Endothelial cell (in vitro differentiated cells): ENCODE results near the gene NR1H4. TPM values are rescaled to one million over a fixed set of nuclear protein-coding genes. Genes with fewer than 3 reads are reported as not detected.

ENCODE experiments used
- DNase-seq: peaks from one replicate; pipeline ENCODE4 v3.0.0; 2021; ENCODE audit warnings: low spot score
- H3K27ac Mint-ChIP-seq: one replicate; pipeline ENCODE4 v1.8.0; 2021; ENCODE audit warnings: mixed read lengths, inconsistent platforms; ENCODE audit not compliant: unreplicated experiment
- H3K27me3 Mint-ChIP-seq: one replicate; pipeline ENCODE4 v1.8.0; 2021; ENCODE audit warnings: mild to moderate bottlenecking, moderate library complexity, mixed read lengths, inconsistent platforms; ENCODE audit not compliant: unreplicated experiment
- H3K36me3 Mint-ChIP-seq: one replicate; pipeline ENCODE4 v1.8.0; 2021; ENCODE audit warnings: mild to moderate bottlenecking, low read depth, mixed read lengths, inconsistent platforms; ENCODE audit not compliant: unreplicated experiment
- H3K4me1 Mint-ChIP-seq: one replicate; pipeline ENCODE4 v1.8.0; 2021; ENCODE audit warnings: mild to moderate bottlenecking, mixed read lengths, inconsistent platforms; ENCODE audit not compliant: unreplicated experiment
- H3K4me3 Mint-ChIP-seq: one replicate; pipeline ENCODE4 v1.8.0; 2021; ENCODE audit warnings: mild to moderate bottlenecking, mixed read lengths, inconsistent platforms; ENCODE audit not compliant: unreplicated experiment
- H3K9me3 Mint-ChIP-seq: one replicate; pipeline ENCODE4 v1.8.0; 2021; ENCODE audit warnings: mixed read lengths, inconsistent platforms; ENCODE audit not compliant: unreplicated experiment
- total RNA-seq: library from RNA; stranded (reverse); fragmentation: NEBNext Ultra II Directional; extraction: Animal tissue kit (Norgen Biotek cat#: 25700); gene quantifications from one replicate; pipeline ENCODE4 v1.2.1, GENCODE V29; 2021; ENCODE audit not compliant: unreplicated experiment
- TF ChIP-seq, protein P1 (sequence below): fragments of 200-600 bp; sonication (generic); IDR thresholded peaks from one replicate; pipeline ENCODE4 v1.5.0; 2021; ENCODE audit warnings: antibody characterized with exemption; ENCODE audit not compliant: unreplicated experiment

Gene NR1H4
- total RNA-seq, 1 donor from 2014 or later = not detected

- Mint-ChIP-seq H3K4me3 (no peak overlapping the region), H3K4me1 (peaks cover 48% of the 10 kb centered on the region), H3K9me3 (no peaks in the 10 kb centered on the region), H3K36me3 (peaks cover 4% of the 10 kb centered on the region), H3K27ac (peak overlapping the region; percentile 99), H3K27me3 (no peaks in the 10 kb centered on the region)
- TF ChIP-seq, protein P1, sequence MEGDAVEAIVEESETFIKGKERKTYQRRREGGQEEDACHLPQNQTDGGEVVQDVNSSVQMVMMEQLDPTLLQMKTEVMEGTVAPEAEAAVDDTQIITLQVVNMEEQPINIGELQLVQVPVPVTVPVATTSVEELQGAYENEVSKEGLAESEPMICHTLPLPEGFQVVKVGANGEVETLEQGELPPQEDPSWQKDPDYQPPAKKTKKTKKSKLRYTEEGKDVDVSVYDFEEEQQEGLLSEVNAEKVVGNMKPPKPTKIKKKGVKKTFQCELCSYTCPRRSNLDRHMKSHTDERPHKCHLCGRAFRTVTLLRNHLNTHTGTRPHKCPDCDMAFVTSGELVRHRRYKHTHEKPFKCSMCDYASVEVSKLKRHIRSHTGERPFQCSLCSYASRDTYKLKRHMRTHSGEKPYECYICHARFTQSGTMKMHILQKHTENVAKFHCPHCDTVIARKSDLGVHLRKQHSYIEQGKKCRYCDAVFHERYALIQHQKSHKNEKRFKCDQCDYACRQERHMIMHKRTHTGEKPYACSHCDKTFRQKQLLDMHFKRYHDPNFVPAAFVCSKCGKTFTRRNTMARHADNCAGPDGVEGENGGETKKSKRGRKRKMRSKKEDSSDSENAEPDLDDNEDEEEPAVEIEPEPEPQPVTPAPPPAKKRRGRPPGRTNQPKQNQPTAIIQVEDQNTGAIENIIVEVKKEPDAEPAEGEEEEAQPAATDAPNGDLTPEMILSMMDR = no peak
- DNase-seq = no peak
These were observed 90.4 kb downstream of the NR1H4 start for GRCh38 chr12:100564090-100564489.

GRCh38 chr12:100564905-100565467, 91.3 kb downstream of the NR1H4 start:
- H3K4me1 Mint-ChIP-seq = peaks cover 48% of the 10 kb centered on the region
- no peaks in the 10 kb centered on the region for H3K9me3 Mint-ChIP-seq
- H3K4me3 Mint-ChIP-seq = no peak overlapping the region
- H3K27me3 Mint-ChIP-seq = no peaks in the 10 kb centered on the region
- peaks cover 4% of the 10 kb centered on the region for H3K36me3 Mint-ChIP-seq
- TF ChIP-seq, protein P1 = no peak
- peak overlapping the region; percentile 99 for H3K27ac Mint-ChIP-seq
- no peak for DNase-seq

DNA sequence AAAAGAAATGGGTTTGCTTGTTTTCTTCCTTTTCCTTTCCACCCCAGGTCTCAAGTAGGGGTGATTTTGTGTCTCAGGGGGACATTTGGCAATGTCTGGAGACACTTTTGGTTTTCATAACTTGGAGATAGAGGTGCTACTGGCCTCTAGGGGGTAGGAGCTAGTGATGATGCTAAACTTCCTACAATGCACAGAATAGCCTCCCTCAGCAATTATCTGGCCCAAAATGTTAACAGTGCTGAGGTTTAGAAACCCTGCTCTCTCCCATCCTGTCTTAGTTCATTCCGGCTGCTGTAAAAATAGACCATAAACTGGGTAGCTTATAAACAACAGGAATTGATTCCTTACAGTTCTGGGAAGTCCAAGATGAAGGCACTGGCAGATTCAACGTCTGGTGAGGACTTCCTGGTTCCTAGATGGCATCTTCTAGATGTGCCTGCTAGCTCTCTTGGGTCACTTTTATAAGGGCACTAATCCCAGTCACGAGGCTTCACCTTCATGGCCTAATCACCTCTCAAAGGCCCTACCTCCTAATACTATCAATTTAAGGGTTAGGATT, 92.4 kb downstream of the NR1H4 start:
- Mint-ChIP-seq H3K4me3 (no peak overlapping the region), H3K27me3 (peaks cover 2% of the 10 kb centered on the region), H3K36me3 (no peaks in the 10 kb centered on the region), H3K4me1 (peaks cover 52% of the 10 kb centered on the region), H3K9me3 (no peaks in the 10 kb centered on the region), H3K27ac (peak overlapping the region; percentile 99)
- no peak for DNase-seq
- TF ChIP-seq, protein P1 = no peak

DNA sequence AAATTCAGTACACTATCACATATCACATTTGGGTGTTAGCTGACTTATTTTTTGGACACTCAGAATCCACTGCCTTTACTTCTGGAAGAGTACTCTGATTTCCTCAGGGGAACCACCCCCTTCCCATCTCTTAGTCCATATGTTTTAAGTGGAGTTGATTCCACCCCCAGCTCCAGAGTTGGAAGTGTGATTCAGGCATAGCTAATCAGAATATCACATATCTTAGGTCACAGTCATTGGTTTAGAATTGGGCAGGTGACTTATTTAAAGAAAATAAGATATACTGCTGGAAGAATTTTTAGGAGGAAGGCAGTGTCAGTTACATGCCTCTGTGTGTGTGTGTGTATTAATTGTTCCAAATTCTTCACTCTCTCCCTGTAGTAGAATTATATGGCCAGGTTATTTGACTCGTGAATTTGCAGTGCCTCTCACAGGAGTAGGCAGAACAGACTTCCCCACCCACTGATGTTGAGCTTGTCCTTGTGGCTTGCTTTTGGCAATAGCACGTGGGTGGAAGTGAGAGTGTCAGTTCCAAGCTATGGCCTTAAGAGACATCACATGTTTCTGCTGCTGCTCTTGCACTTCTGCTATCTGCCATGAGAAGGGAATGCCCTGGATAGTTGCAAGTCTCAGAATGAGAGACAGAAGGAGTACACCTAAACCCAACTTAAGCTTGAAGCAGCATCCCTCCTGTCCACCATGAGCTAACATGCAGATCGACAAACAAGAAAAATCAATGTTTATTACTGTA, 93.4 kb downstream of the NR1H4 start:
- H3K9me3 Mint-ChIP-seq = no peaks in the 10 kb centered on the region
- DNase-seq = no peak
- peaks cover 2% of the 10 kb centered on the region for H3K27me3 Mint-ChIP-seq
- no peaks in the 10 kb centered on the region for H3K36me3 Mint-ChIP-seq
- H3K27ac Mint-ChIP-seq = peak overlapping the region; percentile 48
- TF ChIP-seq, protein P1 = no peak
- peaks cover 60% of the 10 kb centered on the region for H3K4me1 Mint-ChIP-seq
- no peak overlapping the region for H3K4me3 Mint-ChIP-seq

- no peak for DNase-seq
- TF ChIP-seq, protein P1 = no peak
- Mint-ChIP-seq H3K36me3 (no peaks in the 10 kb centered on the region), H3K4me3 (no peak overlapping the region), H3K4me1 (peaks cover 62% of the 10 kb centered on the region), H3K27me3 (peaks cover 2% of the 10 kb centered on the region), H3K9me3 (no peaks in the 10 kb centered on the region), H3K27ac (no peak overlapping the region)
These were observed 94.3 kb downstream of the NR1H4 start for GRCh38 chr12:100567945-100568344.
